ENCODE measurements around the gene PTGDS. TPM values are rescaled to one million over a fixed set of nuclear protein-coding genes. Genes with fewer than 3 reads are reported as not detected.

The PTGDS gene
- total RNA-seq, 2 experiments from 2014 or later = 1.2 to 1.4 TPM

- H3K4me3 Mint-ChIP-seq = no peak overlapping the region
- H3K4me1 Mint-ChIP-seq (ENCODE audit: low read depth) = peaks cover 5% of the 10 kb centered on the region
- no peak overlapping the region for H3K27ac Mint-ChIP-seq
- DNase-seq = no peak
- no peaks in the 10 kb centered on the region for H3K27me3 Mint-ChIP-seq (ENCODE audit: low read depth)
- no peak for ATAC-seq
- H3K9me3 Mint-ChIP-seq (ENCODE audit: insufficient read depth) = no peaks in the 10 kb centered on the region
- CTCF ChIA-PET = no interaction called here
- H3K36me3 Mint-ChIP-seq (ENCODE audit: low read depth) = peaks cover 12% of the 10 kb centered on the region
- POLR2A ChIA-PET = no interaction called here
Observed at GRCh38 chr9:137011156-137011555, 33.9 kb downstream of the PTGDS start.

GRCh38 chr9:137011907-137012675, 34.8 kb downstream of the PTGDS start:
- DNase-seq = no peak
- Mint-ChIP-seq H3K9me3 (ENCODE audit: insufficient read depth) (no peaks in the 10 kb centered on the region), H3K36me3 (ENCODE audit: low read depth) (peaks cover 16% of the 10 kb centered on the region), H3K4me1 (ENCODE audit: low read depth) (no peaks in the 10 kb centered on the region), H3K27me3 (ENCODE audit: low read depth) (no peaks in the 10 kb centered on the region), H3K27ac (no peak overlapping the region), H3K4me3 (no peak overlapping the region)
- no peak for ATAC-seq
- ChIA-PET CTCF (no interaction called here), POLR2A (no interaction called here)

- no peaks in the 10 kb centered on the region for H3K9me3 Mint-ChIP-seq (ENCODE audit: insufficient read depth)
- no peak overlapping the region for H3K4me3 Mint-ChIP-seq
- ChIA-PET CTCF (no interaction called here), POLR2A (no interaction called here)
- no peak for ATAC-seq
- H3K4me1 Mint-ChIP-seq (ENCODE audit: low read depth) = no peaks in the 10 kb centered on the region
- peaks cover 17% of the 10 kb centered on the region for H3K36me3 Mint-ChIP-seq (ENCODE audit: low read depth)
- no peak for DNase-seq
- H3K27me3 Mint-ChIP-seq (ENCODE audit: low read depth) = no peaks in the 10 kb centered on the region
- no peak overlapping the region for H3K27ac Mint-ChIP-seq
Observed at GRCh38 chr9:137012694-137013570, 35.6 kb downstream of the PTGDS start.

- Mint-ChIP-seq H3K4me3 (no peak overlapping the region), H3K27ac (no peak overlapping the region), H3K4me1 (ENCODE audit: low read depth) (peaks cover under 1% of the 10 kb centered on the region), H3K36me3 (ENCODE audit: low read depth) (peaks cover 17% of the 10 kb centered on the region), H3K9me3 (ENCODE audit: insufficient read depth) (no peaks in the 10 kb centered on the region), H3K27me3 (ENCODE audit: low read depth) (no peaks in the 10 kb centered on the region)
- ChIA-PET CTCF (no interaction called here), POLR2A (no interaction called here)
- DNase-seq = no peak
- ATAC-seq = no peak
Observed at GRCh38 chr9:137013571-137013940, 36.3 kb downstream of the PTGDS start.

- ChIA-PET POLR2A (no interaction called here), CTCF (no interaction called here)
- peaks cover 17% of the 10 kb centered on the region for H3K36me3 Mint-ChIP-seq (ENCODE audit: low read depth)
- peaks cover 2% of the 10 kb centered on the region for H3K4me1 Mint-ChIP-seq (ENCODE audit: low read depth)
- H3K27me3 Mint-ChIP-seq (ENCODE audit: low read depth) = no peaks in the 10 kb centered on the region
- ATAC-seq = no peak
- H3K9me3 Mint-ChIP-seq (ENCODE audit: insufficient read depth) = no peaks in the 10 kb centered on the region
- DNase-seq = no peak
- H3K27ac Mint-ChIP-seq = no peak overlapping the region
- no peak overlapping the region for H3K4me3 Mint-ChIP-seq
Observed at GRCh38 chr9:137014166-137014565, 36.9 kb downstream of the PTGDS start.

- no peak for ATAC-seq
- H3K36me3 Mint-ChIP-seq (ENCODE audit: low read depth) = peaks cover 21% of the 10 kb centered on the region
- DNase-seq = no peak
- CTCF ChIA-PET = no interaction called here
- H3K27me3 Mint-ChIP-seq (ENCODE audit: low read depth) = no peaks in the 10 kb centered on the region
- POLR2A ChIA-PET = interaction anchor here (0.6 kb wide), 1 partner anchor 213 kb away, joined by 3 read pairs; no protein-coding TSS in a partner anchor
- peaks cover 4% of the 10 kb centered on the region for H3K4me1 Mint-ChIP-seq (ENCODE audit: low read depth)
- no peak overlapping the region for H3K27ac Mint-ChIP-seq
- no peak overlapping the region for H3K4me3 Mint-ChIP-seq
- no peaks in the 10 kb centered on the region for H3K9me3 Mint-ChIP-seq (ENCODE audit: insufficient read depth)
Observed at GRCh38 chr9:137014776-137015539, 37.7 kb downstream of the PTGDS start.

- ChIA-PET POLR2A (interaction anchor here (0.6 kb wide), 1 partner anchor 214 kb away, joined by 3 read pairs; no protein-coding TSS in a partner anchor), CTCF (no interaction called here)
- peaks cover 4% of the 10 kb centered on the region for H3K4me1 Mint-ChIP-seq (ENCODE audit: low read depth)
- ATAC-seq (no peak), DNase-seq (no peak)
- no peak overlapping the region for H3K4me3 Mint-ChIP-seq
- no peak overlapping the region for H3K27ac Mint-ChIP-seq
- H3K9me3 Mint-ChIP-seq (ENCODE audit: insufficient read depth) = no peaks in the 10 kb centered on the region
- no peaks in the 10 kb centered on the region for H3K27me3 Mint-ChIP-seq (ENCODE audit: low read depth)
- peaks cover 21% of the 10 kb centered on the region for H3K36me3 Mint-ChIP-seq (ENCODE audit: low read depth)
Observed at GRCh38 chr9:137015540-137015930, 38.2 kb downstream of the PTGDS start.

- no peak overlapping the region for H3K27ac Mint-ChIP-seq
- no peaks in the 10 kb centered on the region for H3K27me3 Mint-ChIP-seq (ENCODE audit: low read depth)
- no peaks in the 10 kb centered on the region for H3K9me3 Mint-ChIP-seq (ENCODE audit: insufficient read depth)
- CTCF ChIA-PET = no interaction called here
- POLR2A ChIA-PET = interaction anchor here (0.6 kb wide), 1 partner anchor 214 kb away, joined by 3 read pairs; no protein-coding TSS in a partner anchor
- no peak for ATAC-seq
- H3K4me1 Mint-ChIP-seq (ENCODE audit: low read depth) = peaks cover 4% of the 10 kb centered on the region
- no peak overlapping the region for H3K4me3 Mint-ChIP-seq
- no peak for DNase-seq
- peaks cover 21% of the 10 kb centered on the region for H3K36me3 Mint-ChIP-seq (ENCODE audit: low read depth)
Observed at GRCh38 chr9:137015976-137016375, 38.7 kb downstream of the PTGDS start.

- CTCF ChIA-PET = interaction anchor here (1.3 kb wide), 1 partner anchor 209 kb away, joined by 3 read pairs; the partner anchor contains the start of gene RABL6
- H3K9me3 Mint-ChIP-seq (ENCODE audit: insufficient read depth) = no peaks in the 10 kb centered on the region
- ATAC-seq (no peak), DNase-seq (no peak)
- H3K4me1 Mint-ChIP-seq (ENCODE audit: low read depth) = peaks cover 4% of the 10 kb centered on the region
- peaks cover 18% of the 10 kb centered on the region for H3K36me3 Mint-ChIP-seq (ENCODE audit: low read depth)
- H3K27me3 Mint-ChIP-seq (ENCODE audit: low read depth) = no peaks in the 10 kb centered on the region
- no peak overlapping the region for H3K4me3 Mint-ChIP-seq
- POLR2A ChIA-PET = no interaction called here
- no peak overlapping the region for H3K27ac Mint-ChIP-seq
Observed at GRCh38 chr9:137016436-137016835, 39.1 kb downstream of the PTGDS start.

- H3K27ac Mint-ChIP-seq = no peak overlapping the region
- H3K4me1 Mint-ChIP-seq (ENCODE audit: low read depth) = peaks cover 5% of the 10 kb centered on the region
- ATAC-seq (no peak), DNase-seq (no peak)
- ChIA-PET CTCF (interaction anchor here (1.3 kb wide), 1 partner anchor 209 kb away, joined by 3 read pairs; the partner anchor contains the start of gene RABL6), POLR2A (no interaction called here)
- H3K36me3 Mint-ChIP-seq (ENCODE audit: low read depth) = peaks cover 18% of the 10 kb centered on the region
- no peak overlapping the region for H3K4me3 Mint-ChIP-seq
- H3K27me3 Mint-ChIP-seq (ENCODE audit: low read depth) = no peaks in the 10 kb centered on the region
- H3K9me3 Mint-ChIP-seq (ENCODE audit: insufficient read depth) = no peaks in the 10 kb centered on the region
Observed at GRCh38 chr9:137017071-137017470, 39.8 kb downstream of the PTGDS start.

GRCh38 chr9:137017791-137018497, 40.6 kb downstream of the PTGDS start:
- Mint-ChIP-seq H3K9me3 (ENCODE audit: insufficient read depth) (no peaks in the 10 kb centered on the region), H3K27ac (no peak overlapping the region), H3K27me3 (ENCODE audit: low read depth) (no peaks in the 10 kb centered on the region), H3K4me3 (no peak overlapping the region), H3K36me3 (ENCODE audit: low read depth) (peaks cover 18% of the 10 kb centered on the region), H3K4me1 (ENCODE audit: low read depth) (peaks cover 7% of the 10 kb centered on the region)
- DNase-seq (no peak), ATAC-seq (no peak)
- CTCF ChIA-PET = interaction anchor here (1.3 to 4.1 kb wide), 2 partner anchors 11 to 210 kb away, joined by 3 to 18 read pairs; partner anchors contain the start of gene RABL6
- POLR2A ChIA-PET = no interaction called here

Data from activated CD8-positive, alpha-beta T cell treated with anti-CD3 and anti-CD28 coated beads, Interleukin-2, amount 10 ng/mL, durations not matched to agents 7 days and 5 days (primary cell).